D341Med (cell line): ENCODE results near the gene SLCO4A1.
A peak's percentile ranks its signal among the peaks of the same experiment; 100 is the strongest.
"Not testable (repeated sequence)": the region's sequence is repeated elsewhere in the genome, so short reads cannot be mapped to it uniquely, and the experiment has no call there.

Experiments
- DNase-seq: peaks from one replicate; pipeline ENCODE4 v3.0.0; 2012; ENCODE audit warnings: low spot score

The SLCO4A1 gene

GRCh38 chr20:62665826-62666735 lies 23.8 kb downstream of the SLCO4A1 start:
- no peak for DNase-seq

GRCh38 chr20:62666736-62667529 lies 24.6 kb downstream of the SLCO4A1 start:
- DNase-seq: no peak

DNA sequence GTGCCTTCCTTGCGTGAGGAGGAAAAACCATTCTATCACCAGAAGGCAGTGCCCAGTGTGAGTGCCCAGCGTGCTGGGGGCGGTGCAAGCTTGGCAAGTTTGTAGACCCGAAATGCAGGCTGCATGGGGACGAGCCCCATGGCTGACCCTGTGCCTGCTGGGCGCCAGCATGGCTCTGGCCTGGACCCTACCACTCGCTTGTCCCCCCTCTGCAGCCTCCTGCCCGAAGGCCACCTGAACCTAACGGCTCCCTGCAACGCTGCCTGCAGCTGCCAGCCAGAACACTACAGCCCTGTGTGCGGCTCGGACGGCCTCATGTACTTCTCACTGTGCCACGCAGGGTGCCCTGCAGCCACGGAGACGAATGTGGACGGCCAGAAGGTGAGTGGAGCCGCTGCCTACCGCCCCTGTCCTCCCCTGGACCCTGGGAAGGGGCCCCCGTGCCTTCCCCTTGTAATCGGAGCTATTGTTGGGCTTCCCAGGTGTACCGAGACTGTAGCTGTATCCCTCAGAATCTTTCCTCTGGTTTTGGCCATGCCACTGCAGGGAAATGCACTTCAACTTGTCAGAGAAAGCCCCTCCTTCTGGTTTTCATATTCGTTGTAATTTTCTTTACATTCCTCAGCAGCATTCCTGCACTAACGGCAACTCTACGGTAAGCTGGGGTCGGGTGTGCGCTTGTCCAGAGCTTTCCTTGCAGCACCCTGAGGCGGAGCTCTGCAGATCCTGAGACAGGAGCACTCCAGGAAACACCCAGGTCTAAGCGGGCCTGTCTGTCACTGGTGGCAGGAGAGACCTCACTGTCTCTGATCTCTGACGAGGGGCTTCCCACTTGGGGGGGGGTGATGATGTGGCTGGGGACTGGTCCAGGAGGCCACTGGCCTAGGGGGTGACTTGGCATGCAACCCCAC lies 25.5 kb downstream of the SLCO4A1 start:
- DNase-seq: no peak

GRCh38 chr20:62668441-62669027 lies 26.2 kb downstream of the SLCO4A1 start:
- peak; percentile 92 for DNase-seq

DNA sequence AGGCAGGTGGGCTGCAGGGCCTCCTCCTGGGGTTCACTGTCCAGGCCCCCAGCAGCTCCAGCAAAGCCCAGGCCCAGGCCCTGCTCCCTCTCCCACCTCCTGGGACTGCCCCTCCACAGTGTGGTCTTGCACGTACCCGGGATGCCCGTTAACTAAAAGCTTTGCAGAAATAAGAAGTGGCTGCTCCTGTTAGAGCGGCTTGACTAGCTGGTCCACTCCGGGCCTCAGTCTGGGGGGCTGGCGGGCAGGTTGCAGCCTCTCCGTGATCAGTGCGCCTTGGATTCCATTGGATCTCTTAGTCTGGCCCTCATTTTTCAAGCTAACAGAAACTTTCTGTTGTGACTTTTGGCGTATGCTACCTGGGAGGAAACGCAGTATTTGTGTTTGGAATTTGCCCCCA lies 26.9 kb downstream of the SLCO4A1 start:
- no peak for DNase-seq

DNA sequence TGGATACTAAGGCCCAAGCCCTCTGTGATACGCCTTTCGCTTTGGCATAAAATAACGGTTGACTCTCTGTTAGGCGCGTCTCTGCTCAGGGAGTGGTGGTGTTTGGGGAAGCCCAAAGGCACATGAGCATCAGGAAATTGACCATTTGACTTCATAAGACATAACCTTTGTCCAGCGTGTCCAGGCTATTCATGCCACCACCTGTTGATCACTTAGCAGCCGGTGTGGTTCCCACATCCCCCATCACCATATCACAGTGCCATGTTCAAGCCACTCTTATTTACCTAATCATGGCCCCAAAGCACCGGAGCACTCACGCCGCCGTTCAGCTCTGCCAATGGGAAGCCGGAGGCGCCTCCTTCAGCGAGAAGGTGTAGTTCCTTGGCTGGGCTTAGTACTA lies 27.9 kb downstream of the SLCO4A1 start:
- no peak for DNase-seq

- DNase-seq: no peak
These were observed 28.7 kb downstream of the SLCO4A1 start for GRCh38 chr20:62670998-62671397.

DNA sequence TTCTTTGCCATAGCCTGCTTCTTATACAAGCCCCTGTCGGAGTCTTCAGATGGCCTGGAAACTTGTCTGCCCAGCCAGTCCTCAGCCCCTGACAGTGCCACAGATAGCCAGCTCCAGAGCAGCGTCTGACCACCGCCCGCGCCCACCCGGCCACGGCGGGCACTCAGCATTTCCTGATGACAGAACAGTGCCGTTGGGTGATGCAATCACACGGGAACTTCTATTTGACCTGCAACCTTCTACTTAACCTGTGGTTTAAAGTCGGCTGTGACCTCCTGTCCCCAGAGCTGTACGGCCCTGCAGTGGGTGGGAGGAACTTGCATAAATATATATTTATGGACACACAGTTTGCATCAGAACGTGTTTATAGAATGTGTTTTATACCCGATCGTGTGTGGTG lies 29.5 kb downstream of the SLCO4A1 start:
- DNase-seq: no peak

DNA sequence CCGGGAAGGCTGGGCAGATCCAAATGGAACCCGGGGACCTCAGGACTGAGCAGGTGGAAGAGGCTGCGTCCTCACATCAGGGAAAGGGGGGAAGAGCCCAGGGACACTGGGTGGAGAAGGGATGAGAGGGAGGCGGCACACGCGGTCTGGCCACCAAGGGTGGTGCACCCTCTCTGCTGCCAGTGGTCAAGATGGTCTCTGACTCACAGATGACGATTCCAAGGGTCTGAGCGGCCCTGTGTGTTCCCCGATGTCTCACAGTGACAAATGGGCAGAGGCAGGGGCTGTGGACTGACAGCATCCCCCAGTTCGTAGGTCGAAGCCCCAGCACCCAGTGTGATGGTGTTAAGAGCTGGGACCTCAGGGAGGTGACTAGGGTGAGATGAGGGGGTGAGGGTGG lies 32.1 kb downstream of the SLCO4A1 start:
- DNase-seq: no peak

- no peak for DNase-seq
These were observed 33.0 kb downstream of the SLCO4A1 start for GRCh38 chr20:62675156-62675876.

DNA sequence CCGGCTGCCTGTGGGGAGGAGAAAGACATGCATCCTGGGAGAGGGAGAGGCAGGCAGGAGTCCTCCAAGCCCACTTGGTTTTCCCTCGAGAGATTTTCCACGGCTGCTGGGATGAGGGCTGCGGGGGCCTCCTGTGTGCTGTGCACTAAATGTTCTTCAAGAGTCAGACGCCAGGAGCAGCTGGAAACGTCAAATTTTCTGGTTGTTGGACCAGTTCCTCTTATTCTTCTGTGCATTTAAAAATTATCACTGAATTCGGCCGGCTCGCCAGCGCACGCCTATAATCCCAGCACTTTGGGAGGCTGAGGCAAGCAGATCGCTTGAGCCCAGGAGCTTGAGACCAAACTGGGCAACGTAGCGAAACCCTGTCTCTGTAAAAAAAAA lies 33.6 kb downstream of the SLCO4A1 start:
- no peak for DNase-seq

DNA sequence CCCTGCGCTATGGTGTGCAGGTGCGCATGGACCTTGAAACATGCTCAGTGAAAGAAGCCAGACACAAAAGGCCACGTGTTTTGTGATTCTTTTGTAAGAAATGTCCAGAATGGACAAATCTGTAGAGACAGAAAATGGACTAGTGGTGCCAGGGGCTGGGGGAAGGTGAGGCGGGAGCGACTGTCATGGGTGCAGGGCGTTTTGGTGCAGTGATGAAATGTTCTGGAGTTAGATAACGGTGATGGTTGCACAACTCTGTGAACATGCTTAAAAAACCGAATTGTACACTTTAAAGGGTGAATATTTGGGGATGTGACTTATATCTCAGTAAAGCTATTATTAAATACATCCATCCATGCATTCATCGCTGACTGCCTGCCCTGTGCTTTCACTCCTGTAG lies 34.7 kb downstream of the SLCO4A1 start:
- no peak for DNase-seq

DNA sequence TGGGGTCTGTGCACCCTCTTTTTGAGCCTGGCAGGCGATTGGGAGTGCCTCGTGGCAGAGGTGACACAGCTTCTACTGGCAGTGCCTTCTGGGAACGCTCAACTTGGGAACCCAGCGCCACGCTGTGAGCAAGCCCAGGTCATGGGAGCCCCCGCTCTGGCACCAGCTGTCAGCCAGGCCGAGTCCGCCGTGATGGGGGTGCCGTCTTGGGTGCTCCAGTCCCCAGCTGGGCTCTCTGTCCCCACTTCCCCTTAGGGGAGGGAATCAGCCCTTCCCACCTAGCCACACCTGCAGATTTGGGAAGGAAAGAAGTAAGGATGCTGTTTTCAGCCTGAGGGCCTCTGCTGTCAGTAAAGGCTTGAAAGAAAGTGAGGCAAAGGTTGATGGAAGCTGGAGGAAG lies 35.4 kb downstream of the SLCO4A1 start:
- no peak for DNase-seq

DNA sequence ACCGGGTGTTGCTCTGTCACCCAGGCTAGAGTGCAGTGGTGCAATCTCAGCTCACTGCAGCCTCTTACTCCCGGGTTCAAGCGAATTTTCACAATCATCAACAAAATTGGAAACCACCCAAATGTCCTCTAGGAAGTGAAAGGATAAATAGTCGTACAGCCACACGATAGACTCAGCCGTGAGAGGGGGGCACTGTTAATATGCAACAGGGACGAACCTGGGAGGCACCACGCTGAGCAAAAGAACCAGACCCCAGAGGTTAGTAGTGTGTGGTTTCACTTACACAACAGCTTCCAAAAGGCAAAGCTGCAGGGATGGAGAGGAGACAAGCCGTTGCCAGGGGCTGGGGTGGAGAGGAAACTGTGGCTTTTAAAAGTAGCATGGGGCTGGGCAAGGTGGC lies 36.2 kb downstream of the SLCO4A1 start:
- no peak for DNase-seq

- no peak for DNase-seq
These were observed 37.8 kb downstream of the SLCO4A1 start for GRCh38 chr20:62679978-62680589.

DNA sequence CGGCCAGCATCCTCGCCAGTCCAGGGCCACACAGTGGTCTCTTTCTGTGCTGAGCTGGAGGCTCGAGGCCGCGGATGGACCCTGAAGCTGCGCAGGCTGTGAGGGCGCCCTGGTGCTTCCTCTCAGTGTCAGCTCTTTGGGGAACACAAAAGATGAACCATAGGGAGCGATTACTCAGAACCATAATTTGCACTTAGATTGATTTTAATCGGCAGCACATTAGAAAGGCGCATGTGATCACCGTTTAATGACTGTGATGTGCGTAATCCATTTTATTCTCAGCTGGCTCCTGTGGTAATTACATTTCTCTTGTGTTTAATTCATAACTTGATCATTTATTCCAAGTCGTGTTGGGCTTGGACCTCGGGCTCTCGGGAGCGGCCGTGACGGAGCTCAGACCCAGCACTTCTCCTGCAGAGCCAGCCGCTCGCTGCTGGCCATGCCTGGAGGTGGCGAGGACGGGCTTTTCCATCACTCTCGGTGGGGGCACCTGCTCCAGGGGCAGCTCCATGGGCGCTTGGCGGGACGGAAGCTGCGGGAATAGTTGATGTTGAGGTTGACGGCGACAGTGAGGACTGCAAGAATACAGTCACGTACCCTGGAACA lies 40.7 kb downstream of the SLCO4A1 start:
- no peak for DNase-seq

- not testable (repeated sequence) for DNase-seq
These were observed 41.5 kb downstream of the SLCO4A1 start for GRCh38 chr20:62683660-62684322.

- DNase-seq: no peak
These were observed 42.7 kb downstream of the SLCO4A1 start for GRCh38 chr20:62684981-62685380.

DNA sequence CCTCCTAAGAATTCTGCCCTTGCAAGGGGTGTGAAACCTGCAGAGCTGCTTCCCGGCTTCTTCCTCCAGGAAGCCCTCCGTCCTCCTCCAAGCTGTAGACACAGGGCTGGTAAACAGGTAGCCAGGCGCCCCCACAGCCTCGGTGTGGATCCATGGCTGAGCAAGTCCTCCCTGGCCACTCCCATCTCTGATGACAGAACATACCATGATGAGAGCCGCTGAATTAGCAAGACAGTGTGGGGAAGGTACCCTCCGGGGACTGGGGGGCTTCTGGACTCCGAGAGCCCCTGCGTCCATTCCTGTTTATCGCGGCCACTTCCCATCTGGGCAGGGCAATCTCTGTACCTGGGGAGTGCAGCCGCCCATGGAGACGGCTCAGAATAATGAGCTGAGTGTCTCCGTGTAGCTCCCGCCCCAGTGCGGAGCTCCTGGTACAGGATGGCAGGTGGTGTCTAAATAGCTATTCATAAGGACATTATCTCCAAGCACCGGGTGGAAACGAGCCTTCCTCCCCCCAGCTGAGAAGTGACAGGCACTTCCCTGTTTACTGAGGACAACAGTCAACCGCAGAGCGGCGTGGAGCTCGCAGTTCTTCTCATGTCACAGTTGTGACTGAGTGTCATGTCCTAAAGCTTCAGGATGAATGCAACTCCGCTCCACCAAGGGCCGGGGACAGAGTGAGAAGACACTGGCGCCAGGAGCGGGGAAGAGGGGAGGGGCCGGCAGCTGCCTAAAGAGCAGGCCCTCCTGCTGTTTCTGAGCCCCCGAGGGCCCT lies 43.7 kb downstream of the SLCO4A1 start:
- DNase-seq: peak; percentile 68
